Psoas muscle (tissue), 8 donors: ENCODE measurements around the gene LILRB3. TPM values are rescaled to one million over a fixed set of nuclear protein-coding genes. Genes with fewer than 3 reads are reported as not detected.
"Not testable (repeated sequence)": the region's sequence is repeated elsewhere in the genome, so short reads cannot be mapped to it uniquely, and the experiment has no call there.

Source experiments
- ATAC-seq, 4 donors: fragments of 200-7000 bp; cut with Tn5 transposase; one replicate each; pipeline ENCODE4 v1.9.1; 2020; ENCODE audit warnings: moderate library complexity in 3 of 4, mild to moderate bottlenecking in 2 of 4
- DNase-seq, 2 donors: peaks; one replicate each; pipeline ENCODE4 v3.0.0-alpha.2; 2020
- H3K27ac ChIP-seq: fragments of 200-600 bp; one replicate; pipeline ENCODE4 v1.8.0; 2022
- H3K27me3 ChIP-seq, 3 donors: fragments of 200-600 bp in 1 of 3; one replicate each; pipeline versions ENCODE4 v1.6.1 to v1.8.0; 2013 to 2022; ENCODE audit warnings: low read length in 2 of 3, mild to moderate bottlenecking in 2 of 3, moderate library complexity in 1 of 3; ENCODE audit not compliant: insufficient read depth in 3 of 3
- H3K36me3 ChIP-seq, 2 donors: fragments of 200-600 bp in 1 of 2; one replicate each; pipeline versions ENCODE4 v1.6.1 to v1.8.0; 2013 to 2022; ENCODE audit warnings: low read depth in 1 of 2, mild to moderate bottlenecking in 1 of 2, moderate library complexity in 1 of 2; ENCODE audit not compliant: insufficient read depth in 1 of 2
- H3K4me1 ChIP-seq: fragments of 200-600 bp; one replicate; pipeline ENCODE4 v1.8.0; 2022
- H3K4me3 ChIP-seq: fragments of 200-600 bp; one replicate; pipeline ENCODE4 v1.8.0; 2022; ENCODE audit warnings: mild to moderate bottlenecking
- H3K9me3 ChIP-seq: fragments of 200-600 bp; one replicate; pipeline ENCODE4 v1.8.0; 2022
- WGBS, 3 donors: extraction: QIAGEN DNeasy Blood & Tissue Kit; methylation state at CpG; one replicate each; pipeline versions ENCODE4 v1.1.6 to v1.1.7; 2013; 5-methylcytosine and 5-hydroxymethylcytosine counted together
- intact Hi-C, 2 donors: fragments of 100-400 bp; cut with DNase I; formaldehyde crosslinking; loops; one replicate each; pipeline versions ENCODE4 v1.11.0 to v1.14.2; 2022
- polyA plus RNA-seq, 3 donors: library from polyadenylated mRNA; stranded (reverse); fragments of 200-250 nt; gene quantifications; one replicate each; pipeline ENCODE4 v1.2.3, GENCODE V29; 2013
- total RNA-seq, 4 donors: library from RNA; stranded (reverse); fragmentation: NEBNext Ultra II Directional in 2 of 4; extraction: Animal tissue kit (Norgen Biotek cat#: 25700) in 2 of 4; gene quantifications; one replicate each; pipeline versions ENCODE4 v1.2.1 to v1.2.4, GENCODE V29; 2021 to 2023
- TF ChIP-seq, protein P1 (sequence below): fragments of 200-600 bp; IDR thresholded peaks from one replicate; pipeline ENCODE4 v1.8.0; 2022; ENCODE audit warnings: antibody characterized with exemption
- donor health status: healthy with polysubstance abuse.
- donor health status: DM: no; HTN: no; CAD: no; lungs with moderate emphysema.
- donor health status: Bipolar disorder and iron deficiency.
- donor health status: healthy.
- donor health status: DM: yes; HTN: yes; CAD: no.
- donor health status: DM: no; HTN: no; CAD: no.
- donor health status: DM: no; HTN: no; CAD: no.
- donor health status: DM: yes; HTN: yes; CAD: no.

Gene LILRB3
- total and polyA plus RNA-seq, 7 donors, result 0.32 to 3.8 (median 1.9) TPM

DNA sequence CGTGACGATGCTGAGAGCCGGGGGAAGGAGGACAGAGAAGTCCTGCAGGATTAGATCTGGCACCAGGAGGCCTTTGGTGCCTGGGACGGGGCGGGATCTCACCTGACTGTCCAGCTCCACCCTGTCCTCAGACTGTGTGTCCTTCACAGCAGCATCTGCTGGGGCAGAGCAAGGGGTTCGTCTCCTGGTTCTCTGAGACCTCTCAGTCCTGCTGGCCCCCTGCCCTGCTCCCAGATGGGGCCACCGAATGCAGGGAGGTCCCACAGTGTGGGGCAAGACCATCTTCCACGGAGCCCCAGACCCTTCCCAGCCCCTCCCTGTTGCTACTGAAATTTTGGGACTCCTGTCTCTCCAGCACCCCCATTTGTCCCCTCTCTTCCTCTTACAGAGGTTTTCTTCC, 4.5 kb downstream of the LILRB3 start:
- WGBS, 3 donors, result 65 to 84% (median 68%) methylated on average over 6 to 8 of the region's 8 CpGs
- Histone ChIP-seq H3K9me3 (no peaks in the 10 kb centered on the region), H3K4me1 (no peaks in the 10 kb centered on the region), H3K27ac (no peak overlapping the region), H3K27me3 (no peaks in the 10 kb centered on the region), H3K36me3 (no peaks in the 10 kb centered on the region), H3K4me3 (no peak overlapping the region)
- TF ChIP-seq, protein P1, sequence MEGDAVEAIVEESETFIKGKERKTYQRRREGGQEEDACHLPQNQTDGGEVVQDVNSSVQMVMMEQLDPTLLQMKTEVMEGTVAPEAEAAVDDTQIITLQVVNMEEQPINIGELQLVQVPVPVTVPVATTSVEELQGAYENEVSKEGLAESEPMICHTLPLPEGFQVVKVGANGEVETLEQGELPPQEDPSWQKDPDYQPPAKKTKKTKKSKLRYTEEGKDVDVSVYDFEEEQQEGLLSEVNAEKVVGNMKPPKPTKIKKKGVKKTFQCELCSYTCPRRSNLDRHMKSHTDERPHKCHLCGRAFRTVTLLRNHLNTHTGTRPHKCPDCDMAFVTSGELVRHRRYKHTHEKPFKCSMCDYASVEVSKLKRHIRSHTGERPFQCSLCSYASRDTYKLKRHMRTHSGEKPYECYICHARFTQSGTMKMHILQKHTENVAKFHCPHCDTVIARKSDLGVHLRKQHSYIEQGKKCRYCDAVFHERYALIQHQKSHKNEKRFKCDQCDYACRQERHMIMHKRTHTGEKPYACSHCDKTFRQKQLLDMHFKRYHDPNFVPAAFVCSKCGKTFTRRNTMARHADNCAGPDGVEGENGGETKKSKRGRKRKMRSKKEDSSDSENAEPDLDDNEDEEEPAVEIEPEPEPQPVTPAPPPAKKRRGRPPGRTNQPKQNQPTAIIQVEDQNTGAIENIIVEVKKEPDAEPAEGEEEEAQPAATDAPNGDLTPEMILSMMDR, result no peak
- intact Hi-C loops, result loop anchor here in 1 of 2 donors (2.0 kb wide), 1 partner anchor 23 kb away; no protein-coding TSS in a partner anchor
- no peak for ATAC-seq
- DNase-seq, result no peak

DNA sequence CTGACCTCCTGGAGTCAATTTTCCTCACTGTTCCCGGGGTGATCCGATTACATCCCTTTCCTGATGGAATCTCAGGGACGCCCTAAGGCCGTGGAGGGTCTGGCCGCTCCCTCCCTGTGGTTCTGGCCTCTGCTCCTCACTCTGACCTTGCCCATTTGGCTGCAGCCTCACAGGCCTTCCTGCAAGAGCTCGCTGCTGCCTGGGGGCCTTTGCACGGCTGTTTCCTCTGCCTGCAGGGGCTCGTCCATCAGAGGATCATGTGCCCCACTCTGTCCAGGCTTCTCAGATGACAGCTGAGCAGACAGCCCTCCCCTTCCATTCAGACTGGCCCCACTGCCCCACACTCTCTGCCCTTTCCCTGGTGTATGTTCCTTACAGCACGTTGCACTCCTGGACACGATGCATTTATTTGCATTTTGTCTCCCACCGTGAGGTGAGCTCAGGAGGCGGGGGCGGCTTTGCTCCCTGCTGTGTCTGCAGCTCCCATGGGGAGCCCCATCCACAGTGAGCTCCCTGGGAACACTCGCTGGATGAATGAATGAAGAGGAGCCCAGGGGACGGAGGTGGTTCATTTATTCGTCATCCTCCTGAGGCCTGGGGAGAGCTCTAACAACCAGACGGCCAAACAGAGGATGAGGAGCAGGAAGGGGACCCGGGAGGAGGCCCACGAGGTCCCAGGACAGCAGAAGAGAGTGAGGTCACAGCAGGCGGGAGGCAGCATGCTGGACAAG, 5.1 kb downstream of the LILRB3 start:
- not testable (repeated sequence) for H3K27me3 ChIP-seq, H3K4me1 ChIP-seq, H3K4me3 ChIP-seq, ATAC-seq, H3K9me3 ChIP-seq, H3K36me3 ChIP-seq, H3K27ac ChIP-seq, DNase-seq
- 30 to 54% (median 41%) methylated on average over 10 to 16 of the region's 20 CpGs for WGBS, 3 donors
- intact Hi-C loops, result loop anchor here in 1 of 2 donors (2.0 kb wide), 1 partner anchor 23 kb away; no protein-coding TSS in a partner anchor

DNA sequence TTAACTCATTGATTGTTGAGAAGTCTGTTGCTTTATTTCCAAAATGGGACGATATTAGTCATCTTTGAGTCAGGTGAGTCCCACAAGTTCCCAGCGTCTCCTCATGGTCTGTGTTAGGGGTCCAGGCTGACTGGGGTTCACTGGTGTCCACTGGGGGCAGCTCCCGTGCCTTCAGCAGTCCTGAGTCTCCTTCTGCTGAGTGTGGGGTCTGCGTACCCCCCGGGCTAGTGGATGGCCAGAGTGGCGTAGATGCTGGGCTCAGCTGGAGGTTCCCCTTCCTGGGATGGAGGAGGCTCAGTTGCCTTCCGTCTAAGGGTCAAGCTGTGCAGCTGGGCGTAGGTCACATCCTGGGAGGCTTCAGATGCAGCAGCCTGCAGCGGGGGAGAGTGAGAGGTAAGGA, 5.9 kb downstream of the LILRB3 start:
- TF ChIP-seq, protein P1, result no peak
- no peaks in the 10 kb centered on the region for H3K9me3 ChIP-seq
- no peak overlapping the region for H3K4me3 ChIP-seq
- H3K27me3 ChIP-seq, result no peaks in the 10 kb centered on the region
- intact Hi-C loops, result no loop called here
- 74 to 85% (median 83%) methylated on average over 9 of the region's 9 CpGs for WGBS, 3 donors
- no peaks in the 10 kb centered on the region for H3K4me1 ChIP-seq
- ATAC-seq (no peak), DNase-seq (no peak)
- H3K36me3 ChIP-seq, result no peaks in the 10 kb centered on the region
- H3K27ac ChIP-seq, result no peak overlapping the region

DNA sequence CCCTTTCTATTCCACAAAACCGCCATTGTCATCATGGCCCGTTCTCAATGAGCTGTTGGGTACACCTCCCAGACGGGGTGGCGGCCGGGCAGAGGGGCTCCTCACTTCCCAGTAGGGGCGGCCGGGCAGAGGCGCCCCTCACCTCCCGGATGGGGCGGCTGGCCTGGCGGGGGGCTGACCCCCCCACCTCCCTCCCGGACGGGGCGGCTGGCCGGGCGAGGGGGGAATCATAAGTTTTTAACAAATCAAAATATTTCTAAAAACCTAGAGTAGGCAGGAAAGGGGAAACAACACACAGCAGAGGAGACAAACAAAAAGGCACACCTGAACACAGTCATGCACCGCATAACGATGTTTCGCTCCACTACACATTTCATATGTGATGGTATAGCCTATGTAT, 8.1 kb downstream of the LILRB3 start:
- H3K4me3 ChIP-seq, H3K27ac ChIP-seq, DNase-seq, ATAC-seq, H3K27me3 ChIP-seq, intact Hi-C loops, H3K36me3 ChIP-seq, H3K9me3 ChIP-seq, H3K4me1 ChIP-seq: not testable (repeated sequence)
- 96 to 97% (median 97%) methylated on average over 11 to 14 of the region's 19 CpGs for WGBS, 3 donors

DNA sequence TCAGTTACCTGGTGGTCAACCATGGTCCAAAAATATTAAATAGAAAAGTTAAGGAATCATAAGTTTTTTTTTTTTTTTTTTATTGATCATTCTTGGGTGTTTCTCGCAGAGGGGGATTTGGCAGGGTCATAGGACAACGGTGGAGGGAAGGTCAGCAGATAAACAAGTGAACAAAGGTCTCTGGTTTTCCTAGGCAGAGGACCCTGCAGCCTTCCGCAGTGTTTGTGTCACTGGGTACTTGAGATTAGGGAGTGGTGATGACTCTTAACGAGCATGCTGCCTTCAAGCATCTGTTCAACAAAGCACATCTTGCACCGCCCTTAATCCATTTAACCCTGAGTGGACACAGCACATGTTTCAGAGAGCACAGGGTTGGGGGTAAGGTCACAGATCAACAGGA, 8.6 kb downstream of the LILRB3 start:
- ATAC-seq, H3K27ac ChIP-seq, H3K4me1 ChIP-seq, H3K9me3 ChIP-seq, H3K4me3 ChIP-seq, intact Hi-C loops, H3K27me3 ChIP-seq, DNase-seq, H3K36me3 ChIP-seq: not testable (repeated sequence)
- WGBS, 3 donors, result 64 to 100% (median 100%) methylated on average over 1 to 5 of the region's 5 CpGs

DNA sequence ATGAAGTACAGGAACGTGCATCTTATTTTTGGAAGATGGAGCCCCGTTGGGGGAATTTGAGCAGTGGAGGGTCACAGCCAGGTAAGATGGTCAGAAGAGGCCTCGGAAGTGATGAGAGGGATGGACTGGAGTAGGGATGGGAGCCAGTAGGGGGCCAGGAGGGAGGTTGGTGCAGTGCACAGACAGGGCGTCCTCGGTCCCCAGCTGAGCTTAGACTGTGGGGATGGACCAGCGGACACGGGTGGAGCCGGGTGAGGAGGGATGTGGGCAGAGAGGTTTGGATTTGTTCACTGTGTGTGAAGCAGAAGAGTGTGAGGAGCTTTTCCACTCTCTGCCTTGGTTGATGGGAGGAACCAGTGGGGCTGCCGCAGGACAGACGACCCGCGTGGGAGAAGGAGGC, 11.6 kb downstream of the LILRB3 start:
- 82 to 89% (median 88%) methylated on average over 9 to 12 of the region's 12 CpGs for WGBS, 3 donors
- DNase-seq (no peak), ATAC-seq (no peak)
- peaks cover 12 to 25% of the 10 kb centered on the region in 2 donors for H3K36me3 ChIP-seq
- H3K4me1 ChIP-seq, result peaks cover 35% of the 10 kb centered on the region
- H3K27ac ChIP-seq, result no peak overlapping the region
- no peaks in the 10 kb centered on the region for H3K9me3 ChIP-seq
- TF ChIP-seq, protein P1, result no peak
- intact Hi-C loops, result no loop called here
- H3K27me3 ChIP-seq, result no peaks in the 10 kb centered on the region
- no peak overlapping the region for H3K4me3 ChIP-seq
